ENCODE measurements around the gene KCNG2. TPM values are rescaled to one million over a fixed set of nuclear protein-coding genes. Genes with fewer than 3 reads are reported as not detected.

KCNG2 gene
- total and polyA plus RNA-seq, 2 of the 8 experiments (the other 6 are each of a cell fraction or from before 2014, with no cell fraction given), result 0.19 to 0.74 TPM

GRCh38 chr18:79756826-79757225, 40.9 kb upstream of the KCNG2 start:
- H3K9ac ChIP-seq (replicated peaks in 1 of 4; ENCODE audit: extremely low read depth in 1 of 4, low read depth in 3 of 4, low read length in 3 of 4), result no peak overlapping the region
- H3K23me2 ChIP-seq (ENCODE audit: low read depth, low read length), result peaks cover 2% of the 10 kb centered on the region; the same call in 1 of the 2 replicates
- no peak overlapping the region for H4K8ac ChIP-seq (ENCODE audit: extremely low read depth, insufficient read depth, low read length)
- DNase-seq (ENCODE audit: low read depth in 1 of 2, low spot score in 2 of 2) (no peak), FAIRE-seq (no peak)
- H2BK15ac ChIP-seq (ENCODE audit: low read length), result no peak overlapping the region
- H3K4me3 ChIP-seq (ENCODE audit: extremely low read depth in 1 of 4, insufficient read depth in 2 of 4, low read depth in 3 of 4, low read length in 4 of 4), result no peak overlapping the region
- H3K79me2 ChIP-seq (ENCODE audit: control insufficient read depth in 1 of 2, insufficient read depth in 2 of 2, low read length in 2 of 2), result no peaks in the 10 kb centered on the region
- H2AK5ac ChIP-seq (ENCODE audit: low read depth, low read length), result no peak overlapping the region
- ChIA-PET CTCF (ENCODE audit: partially characterized antibody) (interaction anchor here (1.2 kb wide), 1 partner anchor 35 kb away, joined by 3 read pairs; no protein-coding TSS in a partner anchor), POLR2A (ENCODE audit: partially characterized antibody) (no interaction called here)
- H3K4me2 ChIP-seq (ENCODE audit: insufficient read depth in 1 of 2, low read depth in 2 of 2, low read length in 2 of 2), result no peak overlapping the region
- no peak overlapping the region for H4K91ac ChIP-seq (replicated peaks; ENCODE audit: insufficient read length, low read length)
- no peak overlapping the region for H3K27ac ChIP-seq (ENCODE audit: low read depth, low read length)
- H3K23ac ChIP-seq (ENCODE audit: insufficient read length), result no peak overlapping the region
- H2BK20ac ChIP-seq (ENCODE audit: low read length), result no peak overlapping the region
- H3K27me3 ChIP-seq (replicated peaks in 1 of 4; ENCODE audit: control insufficient read depth in 3 of 4, extremely low read depth in 1 of 4, insufficient read depth in 3 of 4, low read length in 3 of 4), result no peaks in the 10 kb centered on the region
- no peak overlapping the region for H2BK5ac ChIP-seq (ENCODE audit: low read depth, low read length)
- H2BK12ac ChIP-seq (ENCODE audit: low read depth, low read length), result no peak overlapping the region
- no peak overlapping the region for H2BK120ac ChIP-seq (replicated peaks; ENCODE audit: low read depth, low read length)
- no peaks in the 10 kb centered on the region for H3K9me3 ChIP-seq (ENCODE audit: insufficient read depth in 2 of 2, low read depth in 1 of 2, low read length in 1 of 2)
- H4K20me1 ChIP-seq (replicated peaks in 1 of 2; ENCODE audit: control insufficient read depth in 1 of 2, insufficient read depth in 2 of 2, low read length in 2 of 2), result peaks cover 0 to 2% of the 10 kb centered on the region in 2 experiments
- no peak overlapping the region for H3K56ac ChIP-seq (replicated peaks; ENCODE audit: insufficient read length, low read depth, low read length)
- H2AFZ ChIP-seq (ENCODE audit: low read length), result no peak overlapping the region
- H3K36me3 ChIP-seq (ENCODE audit: control insufficient read depth in 2 of 4, insufficient read depth in 4 of 4, low read length in 3 of 4), result peaks cover 4 to 18% (median 10%) of the 10 kb centered on the region in 4 experiments; a peak in 6 of 8 replicates
- no peak overlapping the region for H4K5ac ChIP-seq (ENCODE audit: insufficient read length, low read depth, low read length)
- no peak overlapping the region for H3K14ac ChIP-seq (ENCODE audit: insufficient read length)
- H3K18ac ChIP-seq (ENCODE audit: extremely low read depth, low read length), result no peak overlapping the region
- no peaks in the 10 kb centered on the region for H3K4me1 ChIP-seq (replicated peaks in 1 of 4; ENCODE audit: control insufficient read depth in 3 of 4, insufficient read depth in 4 of 4, low read length in 3 of 4)
- 87% methylated on average over 11 of the region's 11 CpGs; no CpG with 5 or more reads in 1 of the 2 experiments for WGBS, 2 experiments (ENCODE audit: extremely low coverage in 1 of 2, insufficient coverage in 1 of 2, insufficient read length in 1 of 2, insufficient replicate concordance in 2 of 2, low coverage in 1 of 2, low lambda C conversion rate in 2 of 2, missing lambda C conversion rate in 1 of 2)
- H3K79me1 ChIP-seq (ENCODE audit: low read depth, low read length), result no peaks in the 10 kb centered on the region
- H3K4ac ChIP-seq (replicated peaks; ENCODE audit: insufficient read length, low read depth, low read length), result no peak overlapping the region
- no peak for TF ChIP-seq CTBP2 (IDR thresholded peaks at IDR 0.05; ENCODE audit: borderline replicate concordance, insufficient read depth, insufficient read length, low read length)
- no peak for TF ChIP-seq GABPA (IDR thresholded peaks at IDR 0.05; ENCODE audit: borderline replicate concordance, insufficient read depth, low read length)
- TF ChIP-seq, protein P1, sequence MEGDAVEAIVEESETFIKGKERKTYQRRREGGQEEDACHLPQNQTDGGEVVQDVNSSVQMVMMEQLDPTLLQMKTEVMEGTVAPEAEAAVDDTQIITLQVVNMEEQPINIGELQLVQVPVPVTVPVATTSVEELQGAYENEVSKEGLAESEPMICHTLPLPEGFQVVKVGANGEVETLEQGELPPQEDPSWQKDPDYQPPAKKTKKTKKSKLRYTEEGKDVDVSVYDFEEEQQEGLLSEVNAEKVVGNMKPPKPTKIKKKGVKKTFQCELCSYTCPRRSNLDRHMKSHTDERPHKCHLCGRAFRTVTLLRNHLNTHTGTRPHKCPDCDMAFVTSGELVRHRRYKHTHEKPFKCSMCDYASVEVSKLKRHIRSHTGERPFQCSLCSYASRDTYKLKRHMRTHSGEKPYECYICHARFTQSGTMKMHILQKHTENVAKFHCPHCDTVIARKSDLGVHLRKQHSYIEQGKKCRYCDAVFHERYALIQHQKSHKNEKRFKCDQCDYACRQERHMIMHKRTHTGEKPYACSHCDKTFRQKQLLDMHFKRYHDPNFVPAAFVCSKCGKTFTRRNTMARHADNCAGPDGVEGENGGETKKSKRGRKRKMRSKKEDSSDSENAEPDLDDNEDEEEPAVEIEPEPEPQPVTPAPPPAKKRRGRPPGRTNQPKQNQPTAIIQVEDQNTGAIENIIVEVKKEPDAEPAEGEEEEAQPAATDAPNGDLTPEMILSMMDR (IDR thresholded peaks at IDR 0.05; ENCODE audit: control extremely low read depth in 1 of 3, insufficient read depth in 1 of 3, low read depth in 1 of 3, low read length in 3 of 3), result no peak
- TF ChIP-seq ASH2L (IDR thresholded peaks at IDR 0.05; ENCODE audit: low read length), result no peak
- TF ChIP-seq CHD2 (IDR thresholded peaks at IDR 0.05; ENCODE audit: low read length), result no peak
- no peak for TF ChIP-seq YY1 (IDR thresholded peaks at IDR 0.05; ENCODE audit: low read depth, low read length)
- no peak for TF ChIP-seq SIX5 (IDR thresholded peaks at IDR 0.05; ENCODE audit: low read depth, low read length)
- no peak for TF ChIP-seq EZH2 (IDR thresholded peaks at IDR 0.05; ENCODE audit: low read depth, low read length, severe bottlenecking)
- TF ChIP-seq KDM5A (IDR thresholded peaks at IDR 0.05; ENCODE audit: low read length), result no peak
- no peak for TF ChIP-seq BRCA1 (IDR thresholded peaks at IDR 0.05; ENCODE audit: low read depth, low read length)
- TF ChIP-seq RAD21 (IDR thresholded peaks at IDR 0.05 in 1 of 2, conservative IDR thresholded peaks at IDR 0.05 in 1 of 2; ENCODE audit: low read depth in 2 of 2, low read length in 2 of 2), result no peak
- no peak for TF ChIP-seq POLR2AphosphoS5 (IDR thresholded peaks at IDR 0.05; ENCODE audit: low read depth, low read length)

Measured in H1 (cell line).